Body of pancreas (tissue), 4 donors: Measurements from ENCODE around the gene CASP7.

Experiments
- POLR2A ChIP-seq, 3 donors: fragments of 450-650 bp; IDR thresholded peaks; one replicate each; pipeline ENCODE4 v1.6.1; 2016; ENCODE audit warnings: antibody characterized with exemption in 3 of 3, mild to moderate bottlenecking in 2 of 3
- TF ChIP-seq, protein P1 (sequence below), 7 experiments: fragments of 450-650 bp in 4 of 7; fragments of 200-600 bp in 3 of 7; sonication (generic) in 3 of 7; IDR thresholded peaks; one replicate each; pipeline ENCODE4 v1.5.1; 2016 to 2019; ENCODE audit warnings: antibody characterized with exemption in 7 of 7

DNA sequence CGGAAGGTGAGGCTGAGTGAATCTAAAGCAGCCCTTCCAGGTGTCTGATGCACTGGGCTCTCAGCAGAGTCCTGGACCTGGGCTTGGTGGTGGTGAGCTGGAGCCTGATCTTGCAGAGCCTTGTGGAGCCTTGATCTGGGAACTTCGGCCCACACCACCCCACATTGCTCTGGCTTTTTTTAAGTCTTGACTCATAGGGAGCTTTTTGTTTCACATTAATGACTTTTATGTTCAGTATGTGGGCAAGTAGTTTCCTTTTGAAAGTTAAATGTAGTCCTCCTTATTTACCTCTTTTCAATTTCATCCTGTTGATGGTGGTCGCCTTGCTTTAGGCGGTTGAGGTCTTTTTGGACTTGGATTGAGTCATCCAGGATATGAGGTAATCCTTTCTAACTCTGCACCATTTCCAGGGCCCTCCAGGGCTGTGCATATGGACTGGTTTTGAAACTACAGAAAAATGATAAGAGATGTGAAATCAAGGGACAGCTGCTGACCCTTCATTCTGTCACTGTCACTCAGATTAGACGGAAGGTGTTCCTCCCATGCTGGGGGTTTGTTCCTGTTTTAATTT lies 12.9 kb upstream of the CASP7 start:
- TF ChIP-seq, protein P1, sequence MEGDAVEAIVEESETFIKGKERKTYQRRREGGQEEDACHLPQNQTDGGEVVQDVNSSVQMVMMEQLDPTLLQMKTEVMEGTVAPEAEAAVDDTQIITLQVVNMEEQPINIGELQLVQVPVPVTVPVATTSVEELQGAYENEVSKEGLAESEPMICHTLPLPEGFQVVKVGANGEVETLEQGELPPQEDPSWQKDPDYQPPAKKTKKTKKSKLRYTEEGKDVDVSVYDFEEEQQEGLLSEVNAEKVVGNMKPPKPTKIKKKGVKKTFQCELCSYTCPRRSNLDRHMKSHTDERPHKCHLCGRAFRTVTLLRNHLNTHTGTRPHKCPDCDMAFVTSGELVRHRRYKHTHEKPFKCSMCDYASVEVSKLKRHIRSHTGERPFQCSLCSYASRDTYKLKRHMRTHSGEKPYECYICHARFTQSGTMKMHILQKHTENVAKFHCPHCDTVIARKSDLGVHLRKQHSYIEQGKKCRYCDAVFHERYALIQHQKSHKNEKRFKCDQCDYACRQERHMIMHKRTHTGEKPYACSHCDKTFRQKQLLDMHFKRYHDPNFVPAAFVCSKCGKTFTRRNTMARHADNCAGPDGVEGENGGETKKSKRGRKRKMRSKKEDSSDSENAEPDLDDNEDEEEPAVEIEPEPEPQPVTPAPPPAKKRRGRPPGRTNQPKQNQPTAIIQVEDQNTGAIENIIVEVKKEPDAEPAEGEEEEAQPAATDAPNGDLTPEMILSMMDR (IDR thresholded peaks at IDR 0.05), result no peak
- no peak for TF ChIP-seq POLR2A (IDR thresholded peaks at IDR 0.05)
